GM12875 (cell line): ENCODE results near the gene PSAT1.
A peak's percentile ranks its signal among the peaks of the same experiment; 100 is the strongest.

Source experiments
- H3K4me3 ChIP-seq: one replicate; pipeline ENCODE4 v1.5.1; 2011; ENCODE audit warnings: low read depth, low read length, control low read depth
- TF ChIP-seq, protein P1 (sequence below): IDR thresholded peaks from 2 replicates; pipeline ENCODE4 v1.5.1; 2011; ENCODE audit warnings: low read depth, mild to moderate bottlenecking, control low read depth, inconsistent platforms, low read length, moderate library complexity, borderline replicate concordance; ENCODE audit not compliant: insufficient read depth

Gene PSAT1

GRCh38 chr9:78292716-78293497 is 4.0 kb upstream of the PSAT1 start:
- no peak overlapping the region for H3K4me3 ChIP-seq
- TF ChIP-seq, protein P1, sequence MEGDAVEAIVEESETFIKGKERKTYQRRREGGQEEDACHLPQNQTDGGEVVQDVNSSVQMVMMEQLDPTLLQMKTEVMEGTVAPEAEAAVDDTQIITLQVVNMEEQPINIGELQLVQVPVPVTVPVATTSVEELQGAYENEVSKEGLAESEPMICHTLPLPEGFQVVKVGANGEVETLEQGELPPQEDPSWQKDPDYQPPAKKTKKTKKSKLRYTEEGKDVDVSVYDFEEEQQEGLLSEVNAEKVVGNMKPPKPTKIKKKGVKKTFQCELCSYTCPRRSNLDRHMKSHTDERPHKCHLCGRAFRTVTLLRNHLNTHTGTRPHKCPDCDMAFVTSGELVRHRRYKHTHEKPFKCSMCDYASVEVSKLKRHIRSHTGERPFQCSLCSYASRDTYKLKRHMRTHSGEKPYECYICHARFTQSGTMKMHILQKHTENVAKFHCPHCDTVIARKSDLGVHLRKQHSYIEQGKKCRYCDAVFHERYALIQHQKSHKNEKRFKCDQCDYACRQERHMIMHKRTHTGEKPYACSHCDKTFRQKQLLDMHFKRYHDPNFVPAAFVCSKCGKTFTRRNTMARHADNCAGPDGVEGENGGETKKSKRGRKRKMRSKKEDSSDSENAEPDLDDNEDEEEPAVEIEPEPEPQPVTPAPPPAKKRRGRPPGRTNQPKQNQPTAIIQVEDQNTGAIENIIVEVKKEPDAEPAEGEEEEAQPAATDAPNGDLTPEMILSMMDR = no peak

DNA sequence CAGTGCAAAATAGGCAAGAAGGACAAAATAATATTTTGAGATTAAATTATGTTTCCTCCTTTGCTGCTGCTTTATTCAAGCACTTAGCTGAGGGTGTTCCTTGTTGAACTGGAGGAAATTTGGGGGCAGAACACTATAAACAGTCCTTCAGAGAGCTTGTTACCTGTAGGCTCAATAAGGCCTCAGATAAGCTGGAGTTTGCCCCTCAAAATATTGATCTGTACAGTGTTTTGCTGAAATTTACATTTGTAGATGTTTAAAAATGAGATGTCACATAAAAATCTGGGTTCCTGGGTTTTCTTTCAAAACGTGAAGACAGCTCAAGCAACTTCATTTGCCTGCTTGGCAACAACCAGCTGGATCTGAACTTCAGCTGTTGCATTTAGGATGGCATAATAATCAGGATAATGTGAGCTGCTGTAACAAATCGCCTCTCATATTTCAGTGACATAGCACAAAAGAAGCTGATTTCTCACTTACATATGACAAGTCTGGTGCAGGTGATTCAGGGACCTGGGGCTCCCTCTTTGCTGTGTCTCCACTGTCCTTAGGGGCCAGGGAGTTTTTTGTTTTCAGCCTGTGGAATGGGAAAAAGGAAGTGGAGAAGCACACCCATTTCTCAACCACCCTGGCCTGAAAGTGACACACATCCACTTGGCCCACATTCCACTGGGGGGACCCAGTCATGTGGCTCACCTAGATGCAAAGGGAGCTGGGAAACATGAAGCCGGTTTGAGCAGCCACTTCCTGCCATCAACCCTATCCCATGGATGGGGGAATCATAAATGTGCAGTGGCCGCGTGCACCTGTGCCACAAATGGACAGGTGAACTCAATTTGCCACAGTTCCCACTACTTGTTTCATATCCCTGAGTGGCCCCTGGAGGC is 2.4 kb upstream of the PSAT1 start:
- TF ChIP-seq, protein P1 = no peak
- H3K4me3 ChIP-seq = no peak overlapping the region

- TF ChIP-seq, protein P1 = no peak
- H3K4me3 ChIP-seq = no peak overlapping the region
These were observed 1.7 kb upstream of the PSAT1 start for GRCh38 chr9:78295177-78295575.

DNA sequence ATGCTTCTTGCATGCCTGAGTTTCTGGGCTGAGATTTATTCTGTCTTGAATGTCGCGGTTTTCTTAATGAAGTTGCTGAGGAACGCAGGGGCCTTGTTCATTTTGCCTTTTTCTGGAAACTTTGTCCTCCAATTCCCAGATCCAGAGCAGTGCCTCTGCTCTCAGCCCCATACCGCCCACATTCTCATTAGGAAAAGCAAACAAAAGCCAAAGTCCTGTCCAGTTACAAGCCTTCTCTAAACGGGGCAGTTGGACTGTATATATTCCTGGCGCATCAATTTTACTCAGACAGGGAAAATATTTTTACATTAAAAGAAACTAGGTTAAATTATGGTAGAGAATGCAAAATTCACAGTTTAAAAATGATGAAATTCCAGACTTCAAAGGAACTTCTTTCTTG is 1.2 kb upstream of the PSAT1 start:
- TF ChIP-seq, protein P1 = no peak
- H3K4me3 ChIP-seq = no peak overlapping the region

- H3K4me3 ChIP-seq = peak overlapping the region; percentile 72
- TF ChIP-seq, protein P1 = no peak
These were observed 578 bp upstream of the PSAT1 start for GRCh38 chr9:78296201-78296892.

DNA sequence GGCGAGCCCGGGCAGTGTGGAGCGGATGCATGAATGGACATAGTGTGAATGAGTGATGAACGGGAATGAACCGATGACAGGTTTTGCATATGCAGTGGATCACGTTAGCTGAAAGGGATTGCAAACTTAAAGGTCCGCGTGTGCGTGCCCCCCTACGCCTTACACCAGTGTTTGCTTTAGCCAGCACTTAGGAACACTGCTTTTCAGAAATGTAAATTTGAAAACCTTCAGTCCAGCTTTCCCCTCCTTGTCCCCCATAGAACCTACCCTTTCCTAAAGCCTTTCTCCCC is 692 bp downstream of the PSAT1 start:
- H3K4me3 ChIP-seq = peak overlapping the region; percentile 72
- TF ChIP-seq, protein P1 = no peak
